Measurements from ENCODE around the gene IRAK2.
"Not testable (repeated sequence)": the region's sequence is repeated elsewhere in the genome, so short reads cannot be mapped to it uniquely, and the experiment has no call there.

The IRAK2 gene

DNA sequence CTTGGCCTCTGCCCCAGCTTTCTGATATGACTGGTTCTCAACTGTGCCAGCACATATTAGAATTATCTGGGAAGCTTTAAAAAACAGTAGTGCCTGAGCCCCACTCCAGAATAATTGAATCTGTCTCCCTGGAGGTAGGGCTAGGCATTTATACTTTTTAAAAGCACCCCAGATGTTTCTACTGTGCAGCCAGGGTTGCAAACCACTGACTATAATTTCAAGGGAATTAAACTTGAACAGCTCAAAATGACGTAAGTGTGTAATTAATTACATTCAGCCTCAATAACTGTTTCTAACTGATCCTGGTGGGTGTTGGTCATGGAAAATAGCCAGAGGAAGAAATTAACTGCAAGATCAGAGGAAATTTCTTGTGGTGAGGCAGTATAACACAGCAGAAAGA is 4.4 kb upstream of the IRAK2 start:
- DNase-seq (ENCODE audit: low read depth in 2 of 2), result no peak

DNA sequence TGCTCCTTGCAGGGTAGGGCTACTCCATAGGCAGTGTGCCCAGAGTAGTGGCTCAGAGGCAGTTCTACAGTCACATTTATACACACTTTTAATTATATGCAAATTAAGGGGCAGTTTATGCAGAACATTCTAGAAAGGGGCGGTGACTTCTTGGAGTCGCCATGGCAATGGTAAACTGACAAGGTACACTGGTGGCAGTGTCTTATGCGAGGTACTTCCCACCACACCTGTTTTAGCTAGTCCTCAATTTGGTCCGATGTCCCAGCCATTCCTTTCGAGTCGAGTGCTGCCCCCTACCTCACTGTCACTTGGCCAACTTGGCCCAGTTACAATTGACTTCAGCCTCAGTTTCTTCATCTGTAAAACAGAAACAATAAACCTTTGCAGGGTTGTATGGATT is 3.8 kb upstream of the IRAK2 start:
- DNase-seq (ENCODE audit: low read depth in 2 of 2), result no peak

- DNase-seq (ENCODE audit: low read depth in 2 of 2), result no peak
Observed at GRCh38 chr3:10162185-10162584, 2.5 kb upstream of the IRAK2 start.

- not testable (repeated sequence) for DNase-seq (ENCODE audit: low read depth in 2 of 2)
Observed at GRCh38 chr3:10164201-10164545, 546 bp upstream of the IRAK2 start.

GRCh38 chr3:10166213-10166604 is 1.5 kb downstream of the IRAK2 start:
- no peak for DNase-seq (ENCODE audit: low read depth in 2 of 2)

- no peak for DNase-seq (ENCODE audit: low read depth in 2 of 2)
Observed at GRCh38 chr3:10169000-10169496, 4.3 kb downstream of the IRAK2 start.

DNA sequence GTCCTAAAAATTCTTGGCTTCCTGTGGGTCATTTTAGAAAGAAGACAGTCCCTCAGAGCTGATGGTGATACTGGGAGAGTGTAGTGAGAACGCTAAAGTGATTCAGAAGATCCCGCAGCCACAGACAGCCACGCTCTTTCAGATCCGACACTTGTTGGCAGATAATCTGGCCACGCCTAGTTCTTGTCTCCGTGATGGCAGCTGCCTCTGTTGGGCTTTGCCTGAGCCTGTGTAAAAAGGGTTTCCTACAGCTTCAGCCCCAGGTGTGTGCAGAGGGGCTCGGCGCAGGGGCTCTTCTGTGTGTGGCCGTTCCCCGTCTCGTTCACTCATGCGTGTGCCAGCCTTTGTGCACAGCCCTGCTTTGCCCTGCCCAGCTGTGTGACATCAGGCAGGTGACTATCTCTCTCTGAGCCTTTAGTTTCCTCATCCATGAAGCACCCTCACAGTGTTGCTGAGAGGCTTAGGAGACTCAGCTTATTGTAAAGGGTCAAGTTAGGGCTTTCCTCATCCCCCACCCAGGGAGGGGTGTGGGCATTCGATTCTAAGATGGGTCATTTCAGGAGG is 6.3 kb downstream of the IRAK2 start:
- no peak for DNase-seq (ENCODE audit: low read depth in 2 of 2)

GRCh38 chr3:10173095-10173925 is 8.6 kb downstream of the IRAK2 start:
- no peak for DNase-seq (ENCODE audit: low read depth in 2 of 2)

- no peak for DNase-seq (ENCODE audit: low read depth in 2 of 2)
Observed at GRCh38 chr3:10173926-10174435, 9.3 kb downstream of the IRAK2 start.

DNA sequence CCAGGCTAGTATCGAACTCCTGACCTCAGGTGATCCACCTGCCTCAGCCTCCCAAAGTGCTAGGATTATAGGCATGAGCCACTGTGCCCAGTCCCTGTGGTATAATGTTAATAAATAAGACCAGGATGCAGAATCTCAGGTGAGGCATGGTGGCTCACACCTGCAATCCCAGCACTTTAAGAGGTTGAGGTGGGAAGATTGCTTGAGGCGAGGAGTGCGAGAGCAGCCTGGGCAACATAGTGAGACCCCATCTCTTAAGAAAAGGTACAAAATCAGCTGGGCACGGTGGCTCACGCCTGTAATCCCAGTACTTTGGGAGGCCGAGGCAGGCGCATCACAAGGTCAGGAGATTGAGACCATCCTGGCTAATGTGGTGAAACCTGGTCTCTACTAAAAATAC is 10.6 kb downstream of the IRAK2 start:
- DNase-seq (ENCODE audit: low read depth in 2 of 2), result not testable (repeated sequence)

- not testable (repeated sequence) for DNase-seq (ENCODE audit: low read depth in 2 of 2)
Observed at GRCh38 chr3:10176150-10176549, 11.4 kb downstream of the IRAK2 start.

- no peak for DNase-seq (ENCODE audit: low read depth in 2 of 2)
Observed at GRCh38 chr3:10177737-10178136, 13.0 kb downstream of the IRAK2 start.

DNA sequence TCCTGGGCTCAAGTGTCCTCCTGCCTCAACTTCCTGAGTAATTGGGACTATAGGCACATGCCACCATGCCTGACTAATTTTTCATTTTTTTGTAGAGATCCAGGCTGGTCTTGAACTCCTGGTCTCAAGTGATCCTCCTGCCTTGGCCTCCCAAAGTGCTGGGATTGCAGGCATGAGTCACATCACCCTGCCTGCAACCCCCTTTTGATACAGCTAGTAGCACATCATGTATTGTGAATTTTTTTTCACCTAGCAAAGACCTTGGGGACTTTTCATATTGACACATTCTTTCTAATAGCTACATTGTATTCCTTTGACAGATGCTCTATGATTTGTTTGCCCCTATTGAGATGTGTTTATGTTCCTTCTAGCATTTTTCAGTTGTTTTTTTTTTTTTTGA is 14.2 kb downstream of the IRAK2 start:
- no peak for DNase-seq (ENCODE audit: low read depth in 2 of 2)

- no peak for DNase-seq (ENCODE audit: low read depth in 2 of 2)
Observed at GRCh38 chr3:10180289-10180688, 15.6 kb downstream of the IRAK2 start.

- DNase-seq (ENCODE audit: low read depth in 2 of 2), result no peak
Observed at GRCh38 chr3:10180738-10181295, 16.1 kb downstream of the IRAK2 start.

DNA sequence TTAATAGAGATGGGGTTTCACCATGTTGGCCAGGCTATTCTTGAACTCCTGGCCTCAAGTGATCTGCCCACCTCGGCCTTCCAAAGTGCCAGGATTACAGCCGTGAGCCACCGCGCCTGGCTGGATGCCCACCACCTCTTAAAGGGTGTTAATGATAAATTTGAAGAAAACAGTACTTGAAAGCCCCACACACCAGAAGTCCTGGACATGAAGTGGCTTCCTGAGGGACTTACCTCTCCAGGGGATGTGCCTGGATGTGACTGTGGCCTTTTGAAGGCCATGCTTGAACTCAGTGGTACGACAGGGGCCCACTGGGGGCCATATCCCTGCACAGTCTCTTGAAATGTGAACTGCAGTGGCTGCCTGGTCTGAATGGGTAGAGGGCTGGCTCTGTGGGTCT is 18.2 kb downstream of the IRAK2 start:
- DNase-seq (ENCODE audit: low read depth in 2 of 2), result no peak

GRCh38 chr3:10184250-10184649 is 19.5 kb downstream of the IRAK2 start:
- no peak for DNase-seq (ENCODE audit: low read depth in 2 of 2)

DNA sequence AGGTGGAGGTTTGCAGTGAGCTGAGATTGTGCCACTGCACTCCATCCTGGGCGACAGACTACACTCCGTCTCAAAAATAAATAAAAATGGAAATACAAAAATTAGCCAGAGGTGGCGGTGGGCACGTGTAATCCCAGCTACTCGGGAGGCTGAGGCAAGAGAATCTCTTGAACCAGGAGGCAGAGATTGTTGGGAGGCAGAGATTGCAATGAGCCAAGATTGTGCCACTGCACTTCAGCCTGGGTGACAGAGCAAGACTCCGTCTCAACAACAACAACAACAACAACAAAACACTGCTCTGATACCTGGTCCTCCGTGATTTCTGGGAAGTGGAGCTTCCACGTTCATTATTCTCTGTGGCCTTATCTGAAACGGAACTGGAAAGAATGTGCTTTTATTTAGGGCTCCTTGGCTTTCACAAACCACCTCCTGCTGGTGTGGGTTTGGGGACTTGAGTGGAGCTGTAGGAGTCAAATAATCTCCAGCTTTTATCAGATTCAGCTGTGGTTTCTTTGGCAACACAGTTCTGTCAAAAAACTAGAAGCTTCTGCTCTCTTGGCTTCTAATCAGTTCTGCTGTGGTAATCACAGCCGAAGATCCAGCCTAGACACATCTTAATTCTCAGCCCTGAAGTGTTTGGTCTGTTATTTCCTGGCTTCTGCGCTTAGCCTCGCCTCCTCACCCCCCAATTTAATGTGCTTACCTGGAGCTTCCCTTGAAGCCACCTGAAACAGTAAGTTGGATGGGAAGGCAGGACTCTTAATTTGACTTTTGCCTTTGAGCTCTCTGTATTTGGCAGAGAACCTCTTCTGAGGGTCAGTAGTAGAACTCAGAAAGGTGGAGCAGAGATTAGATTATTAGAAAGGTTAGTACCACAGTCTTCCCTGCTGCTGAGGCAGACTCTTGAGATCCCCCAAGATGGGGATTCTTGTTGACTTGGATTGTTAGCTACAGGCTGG is 21.4 kb downstream of the IRAK2 start:
- DNase-seq (ENCODE audit: low read depth in 2 of 2), result no peak

DNA sequence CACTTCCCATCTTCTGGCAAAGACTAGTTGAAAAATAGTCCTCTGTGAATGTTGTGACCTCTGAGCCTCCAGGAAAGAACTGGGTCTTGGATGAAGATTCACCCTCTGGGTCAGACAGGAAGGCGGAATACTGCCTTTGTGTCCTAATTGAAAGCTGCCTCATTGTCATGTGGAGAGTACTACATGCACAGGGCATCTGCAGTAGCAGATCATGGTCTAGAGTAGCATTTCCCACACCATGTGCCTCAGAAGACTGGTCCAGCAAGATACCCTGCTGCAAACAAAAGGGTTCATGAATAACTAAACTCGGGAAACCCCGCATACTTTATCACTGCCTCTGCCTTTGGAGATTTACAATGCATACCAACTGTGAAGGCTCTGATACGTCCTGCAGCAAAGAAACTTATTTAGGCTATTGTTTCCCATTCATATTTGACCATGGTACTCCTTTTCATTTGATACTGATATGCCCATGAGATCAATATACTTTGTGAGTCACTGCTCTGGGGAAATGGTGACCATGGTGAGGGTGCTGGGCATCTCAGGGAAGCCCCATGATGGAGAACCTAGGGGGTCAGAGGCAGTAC is 22.7 kb downstream of the IRAK2 start:
- DNase-seq (ENCODE audit: low read depth in 2 of 2), result no peak

- no peak for DNase-seq (ENCODE audit: low read depth in 2 of 2)
Observed at GRCh38 chr3:10187944-10188343, 23.2 kb downstream of the IRAK2 start.

- DNase-seq (ENCODE audit: low read depth in 2 of 2), result no peak
Observed at GRCh38 chr3:10188804-10189556, 24.3 kb downstream of the IRAK2 start.

Measured in stimulated activated CD8-positive, alpha-beta memory T cell treated with anti-CD3 and anti-CD28 coated beads, Interleukin-15, amount 100 ng/mL, for 4 hours (primary cell).